Measurements from ENCODE around the gene ECM2. TPM values are rescaled to one million over a fixed set of nuclear protein-coding genes. Genes with fewer than 3 reads are reported as not detected.

ECM2 gene
- polyA plus RNA-seq, 1 experiment: 1.9 TPM

GRCh38 chr9:92550765-92551164 is 15.0 kb upstream of the ECM2 start:
- H3K4me3 ChIP-seq (ENCODE audit: low read depth, low read length): no peak overlapping the region
- CTCF ChIA-PET: no interaction called here
- TF ChIP-seq, protein P1, sequence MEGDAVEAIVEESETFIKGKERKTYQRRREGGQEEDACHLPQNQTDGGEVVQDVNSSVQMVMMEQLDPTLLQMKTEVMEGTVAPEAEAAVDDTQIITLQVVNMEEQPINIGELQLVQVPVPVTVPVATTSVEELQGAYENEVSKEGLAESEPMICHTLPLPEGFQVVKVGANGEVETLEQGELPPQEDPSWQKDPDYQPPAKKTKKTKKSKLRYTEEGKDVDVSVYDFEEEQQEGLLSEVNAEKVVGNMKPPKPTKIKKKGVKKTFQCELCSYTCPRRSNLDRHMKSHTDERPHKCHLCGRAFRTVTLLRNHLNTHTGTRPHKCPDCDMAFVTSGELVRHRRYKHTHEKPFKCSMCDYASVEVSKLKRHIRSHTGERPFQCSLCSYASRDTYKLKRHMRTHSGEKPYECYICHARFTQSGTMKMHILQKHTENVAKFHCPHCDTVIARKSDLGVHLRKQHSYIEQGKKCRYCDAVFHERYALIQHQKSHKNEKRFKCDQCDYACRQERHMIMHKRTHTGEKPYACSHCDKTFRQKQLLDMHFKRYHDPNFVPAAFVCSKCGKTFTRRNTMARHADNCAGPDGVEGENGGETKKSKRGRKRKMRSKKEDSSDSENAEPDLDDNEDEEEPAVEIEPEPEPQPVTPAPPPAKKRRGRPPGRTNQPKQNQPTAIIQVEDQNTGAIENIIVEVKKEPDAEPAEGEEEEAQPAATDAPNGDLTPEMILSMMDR (IDR thresholded peaks at IDR 0.05; ENCODE audit: insufficient read depth, low read depth, low read length): no peak
- no peak for DNase-seq (ENCODE audit: low read depth)
- no peaks in the 10 kb centered on the region for H3K36me3 ChIP-seq (ENCODE audit: control insufficient read depth, insufficient read depth, low read length)
- POLR2A ChIA-PET: no interaction called here
- H3K27me3 ChIP-seq (ENCODE audit: control insufficient read depth, insufficient read depth, low read length): no peaks in the 10 kb centered on the region

DNA sequence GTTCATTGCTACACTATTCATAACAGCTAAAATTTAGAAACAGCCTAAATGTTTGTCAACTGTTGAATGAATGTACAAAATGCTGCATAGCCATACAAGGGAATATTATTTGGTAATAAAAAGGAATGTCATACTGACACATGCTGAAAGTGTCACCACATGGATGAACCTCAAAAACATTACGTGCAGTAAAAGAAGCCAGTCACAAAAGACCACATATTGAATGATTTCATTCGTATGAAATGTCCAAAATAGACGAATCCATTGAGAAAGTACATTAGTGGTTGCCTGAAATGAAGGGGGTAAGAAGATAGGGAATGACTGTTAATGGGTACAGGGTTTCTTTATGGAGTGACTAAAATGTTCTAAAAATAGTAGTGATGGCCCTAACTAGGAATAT is 11.6 kb upstream of the ECM2 start:
- no peak for DNase-seq (ENCODE audit: low read depth)
- ChIA-PET POLR2A (no interaction called here), CTCF (interaction anchor here (1.1 to 1.5 kb wide), 2 partner anchors 11 to 29 kb away, joined by 3 to 4 read pairs; no protein-coding TSS in a partner anchor)
- TF ChIP-seq, protein P1 (IDR thresholded peaks at IDR 0.05; ENCODE audit: insufficient read depth, low read depth, low read length): no peak
- Histone ChIP-seq H3K36me3 (ENCODE audit: control insufficient read depth, insufficient read depth, low read length) (no peaks in the 10 kb centered on the region), H3K4me3 (ENCODE audit: low read depth, low read length) (no peak overlapping the region), H3K27me3 (ENCODE audit: control insufficient read depth, insufficient read depth, low read length) (no peaks in the 10 kb centered on the region)

DNA sequence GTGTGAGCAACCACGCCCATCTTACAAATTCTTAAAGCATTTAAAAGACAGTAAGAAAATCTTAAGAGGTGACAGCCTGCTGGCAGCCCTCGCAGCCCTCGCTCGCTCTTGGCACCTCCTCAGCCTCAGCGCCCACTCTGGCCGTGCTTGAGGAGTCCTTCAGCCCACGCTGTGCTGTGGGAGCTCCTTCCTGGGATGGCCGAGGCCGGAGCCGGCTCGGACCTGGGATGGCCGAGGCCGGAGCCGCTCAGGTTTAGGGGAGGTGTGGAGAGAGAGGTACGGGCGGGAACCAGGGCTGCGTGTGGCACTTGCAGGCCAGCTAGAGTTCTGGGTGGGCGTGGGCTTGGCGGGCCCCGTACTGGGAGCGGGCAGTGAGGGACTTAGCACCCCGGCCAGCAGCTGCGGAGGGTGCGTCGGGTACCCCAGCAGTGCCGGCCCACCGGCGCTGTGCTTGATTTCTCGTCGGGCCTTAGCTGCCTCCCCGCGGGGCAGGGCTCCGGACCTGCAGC is 9.3 kb upstream of the ECM2 start:
- Histone ChIP-seq H3K36me3 (ENCODE audit: control insufficient read depth, insufficient read depth, low read length) (no peaks in the 10 kb centered on the region), H3K4me3 (ENCODE audit: low read depth, low read length) (no peak overlapping the region), H3K27me3 (ENCODE audit: control insufficient read depth, insufficient read depth, low read length) (no peaks in the 10 kb centered on the region)
- TF ChIP-seq, protein P1 (IDR thresholded peaks at IDR 0.05; ENCODE audit: insufficient read depth, low read depth, low read length): no peak
- ChIA-PET CTCF (no interaction called here), POLR2A (no interaction called here)
- no peak for DNase-seq (ENCODE audit: low read depth)

GRCh38 chr9:92543972-92544371 is 8.2 kb upstream of the ECM2 start:
- no peak overlapping the region for H3K4me3 ChIP-seq (ENCODE audit: low read depth, low read length)
- no peaks in the 10 kb centered on the region for H3K36me3 ChIP-seq (ENCODE audit: control insufficient read depth, insufficient read depth, low read length)
- no peak for DNase-seq (ENCODE audit: low read depth)
- TF ChIP-seq, protein P1 (IDR thresholded peaks at IDR 0.05; ENCODE audit: insufficient read depth, low read depth, low read length): no peak
- H3K27me3 ChIP-seq (ENCODE audit: control insufficient read depth, insufficient read depth, low read length): no peaks in the 10 kb centered on the region
- ChIA-PET CTCF (no interaction called here), POLR2A (no interaction called here)

GRCh38 chr9:92538541-92538940 is 2.8 kb upstream of the ECM2 start:
- Histone ChIP-seq H3K27me3 (ENCODE audit: control insufficient read depth, insufficient read depth, low read length) (no peaks in the 10 kb centered on the region), H3K4me3 (ENCODE audit: low read depth, low read length) (no peak overlapping the region), H3K36me3 (ENCODE audit: control insufficient read depth, insufficient read depth, low read length) (no peaks in the 10 kb centered on the region)
- CTCF ChIA-PET: no interaction called here
- TF ChIP-seq, protein P1 (IDR thresholded peaks at IDR 0.05; ENCODE audit: insufficient read depth, low read depth, low read length): no peak
- POLR2A ChIA-PET: no interaction called here
- DNase-seq (ENCODE audit: low read depth): no peak

Measured in BJ (cell line).